Liver (tissue), 9 donors: ENCODE measurements around the gene EDN1. TPM values are rescaled to one million over a fixed set of nuclear protein-coding genes. Genes with fewer than 3 reads are reported as not detected.

Experiments
- DNase-seq: peaks from one replicate; pipeline ENCODE4 v3.0.0-alpha.2; 2017; ENCODE audit warnings: low spot score
- H3K27ac ChIP-seq, 2 donors: one replicate each; pipeline ENCODE4 v1.7.0; 2013; ENCODE audit warnings: inconsistent platforms in 2 of 2, low read length in 2 of 2, control low read depth in 1 of 2, low read depth in 1 of 2, mild to moderate bottlenecking in 1 of 2
- H3K27me3 ChIP-seq, 4 donors: one replicate each; pipeline versions ENCODE4 v1.6.1 to v1.7.0; 2013; ENCODE audit warnings: low read length in 3 of 4, inconsistent platforms in 1 of 4, mild to moderate bottlenecking in 1 of 4, moderate library complexity in 1 of 4; ENCODE audit not compliant: control insufficient read depth in 4 of 4, insufficient read depth in 4 of 4
- H3K36me3 ChIP-seq, 4 donors: one replicate each; pipeline versions ENCODE4 v1.6.1 to v1.7.0; 2013; ENCODE audit warnings: low read length in 3 of 4, mild to moderate bottlenecking in 3 of 4, low read depth in 1 of 4, moderate library complexity in 1 of 4; ENCODE audit not compliant: control insufficient read depth in 4 of 4, insufficient read depth in 3 of 4
- H3K4me1 ChIP-seq, 4 donors: one replicate each; pipeline versions ENCODE4 v1.6.1 to v1.7.0; 2013; ENCODE audit warnings: low read length in 3 of 4, mild to moderate bottlenecking in 3 of 4, moderate library complexity in 1 of 4; ENCODE audit not compliant: control insufficient read depth in 4 of 4, insufficient read depth in 4 of 4
- H3K4me3 ChIP-seq, 3 donors: one replicate each; pipeline versions ENCODE4 v1.6.1 to v1.7.0; 2013; ENCODE audit warnings: low read length in 3 of 3, control low read depth in 1 of 3, low read depth in 1 of 3, mild to moderate bottlenecking in 1 of 3
- H3K9ac ChIP-seq, 2 donors: one replicate each; pipeline ENCODE4 v1.7.0; 2013; ENCODE audit warnings: low read length in 2 of 2, mild to moderate bottlenecking in 2 of 2, moderate library complexity in 2 of 2, control low read depth in 1 of 2, low read depth in 1 of 2
- H3K9me3 ChIP-seq, 4 donors: one replicate each; pipeline versions ENCODE4 v1.6.1 to v1.7.0; 2013; ENCODE audit warnings: low read length in 3 of 4; ENCODE audit not compliant: control insufficient read depth in 4 of 4
- EGR1 ChIP-seq, 2 donors: IDR thresholded peaks; 2 replicates each; pipeline ENCODE4 v1.6.1; 2016 to 2018; ENCODE audit warnings: antibody characterized with exemption in 2 of 2, low read depth in 2 of 2
- FOXA1 ChIP-seq: IDR thresholded peaks from 2 replicates; pipeline ENCODE4 v1.6.1; 2016; ENCODE audit warnings: antibody characterized with exemption
- FOXA2 ChIP-seq: IDR thresholded peaks from 2 replicates; pipeline ENCODE4 v1.6.1; 2016; ENCODE audit warnings: antibody characterized with exemption
- GABPA ChIP-seq, 2 donors: IDR thresholded peaks in 1 of 2; conservative IDR thresholded peaks in 1 of 2; 2 replicates each; pipeline ENCODE4 v1.6.1; 2016; ENCODE audit warnings: antibody characterized with exemption in 2 of 2, mild to moderate bottlenecking in 1 of 2, moderate library complexity in 1 of 2
- HNF4A ChIP-seq, 2 donors: conservative IDR thresholded peaks; 2 replicates each; pipeline ENCODE4 v1.6.1; 2016; ENCODE audit warnings: antibody characterized with exemption in 2 of 2, mild to moderate bottlenecking in 2 of 2
- HNF4G ChIP-seq: IDR thresholded peaks from 2 replicates; pipeline ENCODE4 v1.6.1; 2016; ENCODE audit warnings: antibody characterized with exemption
- JUND ChIP-seq, 2 donors: IDR thresholded peaks; 2 replicates each; pipeline ENCODE4 v1.6.1; 2016; ENCODE audit warnings: antibody characterized with exemption in 2 of 2
- NR2F2 ChIP-seq: IDR thresholded peaks from 2 replicates; pipeline ENCODE4 v1.6.1; 2016; ENCODE audit warnings: antibody characterized with exemption
- RAD21 ChIP-seq, 2 donors: IDR thresholded peaks; 2 replicates each; pipeline ENCODE4 v1.6.1; 2016; ENCODE audit warnings: antibody characterized with exemption in 2 of 2, mild to moderate bottlenecking in 2 of 2
- SP1 ChIP-seq: IDR thresholded peaks from 2 replicates; pipeline ENCODE4 v1.6.1; 2018; ENCODE audit warnings: antibody characterized with exemption, mild to moderate bottlenecking
- YY1 ChIP-seq: IDR thresholded peaks from 2 replicates; pipeline ENCODE4 v1.6.1; 2016; ENCODE audit warnings: antibody characterized with exemption, mild to moderate bottlenecking
- WGBS: extraction: QIAGEN DNeasy Blood & Tissue Kit; methylation state at CpG from one replicate; pipeline ENCODE4 v1.1.7; 2013; 5-methylcytosine and 5-hydroxymethylcytosine counted together
- polyA plus RNA-seq, 2 donors: library from polyadenylated mRNA; stranded (reverse) in 1 of 2; unstranded in 1 of 2; fragments of 200-250 nt in 1 of 2; fragments of >200 nt in 1 of 2; fragmentation: Nextera tagmentation in 1 of 2; extraction: Ambion mirVana in 1 of 2; gene quantifications; one replicate each; pipeline versions ENCODE4 v1.2.1 to v1.2.3, GENCODE V29; 2013 to 2015
- total RNA-seq, 2 donors: library from RNA; depleted of rRNA; stranded (reverse); fragments of >200 nt; gene quantifications; one replicate each; pipeline ENCODE4 v1.2.3, GENCODE V29; 2014
- TF ChIP-seq, protein P1 (sequence below): IDR thresholded peaks from 2 replicates; pipeline ENCODE4 v1.6.1; 2016; ENCODE audit warnings: antibody characterized with exemption
- TF ChIP-seq, protein P2 (sequence below): fragments of 150-350 bp; IDR thresholded peaks from 2 replicates; pipeline ENCODE4 v1.5.1; 2017; ENCODE audit warnings: improper control_type of control experiment, low read depth, low read length; ENCODE audit not compliant: missing input control
- TF ChIP-seq, protein P3 (sequence below): IDR thresholded peaks from 2 replicates; pipeline ENCODE4 v1.6.1; 2016; ENCODE audit warnings: antibody characterized with exemption
- TF ChIP-seq, protein P4 (sequence below): IDR thresholded peaks from 2 replicates; pipeline ENCODE4 v1.6.1; 2016; ENCODE audit warnings: antibody characterized with exemption
- TF ChIP-seq, protein P5 (sequence below): IDR thresholded peaks from 2 replicates; pipeline ENCODE4 v1.6.1; 2016; ENCODE audit warnings: antibody characterized with exemption, mild to moderate bottlenecking
- donor health status: healthy.
- donor health status: healthy.
- donor health status: healthy.
- donor health status: healthy.
- donor health status: healthy.

The EDN1 gene
- total and polyA plus RNA-seq, 4 donors, result 0.70 to 1.2 (median 1.0) TPM

DNA sequence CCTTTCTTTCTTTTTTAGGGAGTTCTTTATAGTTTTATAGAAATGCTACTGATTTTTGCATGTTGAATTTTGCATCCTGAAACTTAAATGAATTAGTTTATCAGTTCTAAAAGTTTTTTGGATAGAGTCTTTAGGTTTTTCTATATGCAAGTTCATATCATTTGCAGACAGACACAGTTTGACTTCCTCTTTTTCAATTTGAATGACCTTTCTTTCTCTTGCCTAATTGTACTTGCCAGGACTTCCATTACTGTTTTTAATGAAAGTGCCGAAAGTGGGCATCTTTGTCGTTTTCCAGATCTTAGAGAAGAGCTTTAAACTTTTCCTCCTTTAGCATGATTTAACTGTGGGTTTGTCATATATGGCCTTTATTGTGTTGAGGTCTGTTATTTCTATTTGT lies 21.1 kb upstream of the EDN1 start:
- H3K9me3 ChIP-seq, result peaks cover 0 to 4% (median 0%) of the 10 kb centered on the region in 4 donors
- no peak for DNase-seq
- H3K4me3 ChIP-seq, result no peak overlapping the region
- H3K9ac ChIP-seq, result no peak overlapping the region
- H3K27ac ChIP-seq, result no peak overlapping the region
- no peaks in the 10 kb centered on the region for H3K4me1 ChIP-seq
- 74% methylated on average over 2 of the region's 2 CpGs for WGBS
- no peaks in the 10 kb centered on the region for H3K36me3 ChIP-seq
- H3K27me3 ChIP-seq, result no peaks in the 10 kb centered on the region
- no peak for TF ChIP-seq YY1
- no peak for TF ChIP-seq JUND (IDR thresholded peaks at IDR 0.05)
- TF ChIP-seq, protein P1, sequence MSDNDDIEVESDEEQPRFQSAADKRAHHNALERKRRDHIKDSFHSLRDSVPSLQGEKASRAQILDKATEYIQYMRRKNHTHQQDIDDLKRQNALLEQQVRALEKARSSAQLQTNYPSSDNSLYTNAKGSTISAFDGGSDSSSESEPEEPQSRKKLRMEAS, result no peak

DNA sequence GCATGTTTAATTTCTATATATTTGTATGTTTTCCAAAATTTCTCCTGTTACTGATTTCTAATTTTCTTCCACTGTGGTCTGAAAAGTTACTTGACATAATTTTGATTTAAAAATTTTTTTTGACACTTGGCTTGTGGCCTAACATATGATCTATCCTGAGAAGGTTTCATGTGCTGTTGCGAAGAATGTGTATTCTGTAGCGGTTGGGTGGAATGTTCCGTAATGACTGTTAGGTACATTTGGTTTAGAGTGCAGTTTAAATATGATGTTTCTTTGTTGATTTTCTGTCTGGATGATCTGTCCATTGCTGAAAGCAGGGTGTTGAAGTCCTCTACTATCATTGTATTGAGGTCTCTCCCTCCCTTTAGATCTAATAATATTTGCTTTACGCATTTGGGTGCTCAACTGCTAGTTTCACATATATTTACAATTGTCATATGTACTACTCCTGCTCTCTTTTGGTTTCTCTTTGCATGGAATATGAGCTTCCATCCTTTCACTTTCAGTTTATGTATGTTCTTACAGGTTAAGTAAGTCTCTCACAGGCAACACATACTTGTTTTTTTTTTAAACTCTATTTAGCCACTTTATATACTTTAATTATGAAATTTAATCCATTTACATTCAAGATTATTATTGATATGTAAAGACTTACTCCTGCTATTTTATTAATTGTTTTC lies 19.5 kb upstream of the EDN1 start:
- H3K27ac ChIP-seq, result no peak overlapping the region
- WGBS, result 79% methylated on average over 4 of the region's 4 CpGs
- TF ChIP-seq NR2F2 (no peak), JUND (IDR thresholded peaks at IDR 0.05) (no peak), RAD21 (IDR thresholded peaks at IDR 0.05) (no peak), SP1 (no peak), EGR1 (IDR thresholded peaks at IDR 0.05; ENCODE audit: low read depth in 2 of 2) (no peak), FOXA1 (no peak), GABPA (IDR thresholded peaks at IDR 0.05 in 1 of 2, conservative IDR thresholded peaks at IDR 0.05 in 1 of 2) (no peak), FOXA2 (no peak), HNF4A (conservative IDR thresholded peaks at IDR 0.05) (no peak), HNF4G (no peak), YY1 (no peak)
- TF ChIP-seq, protein P2, sequence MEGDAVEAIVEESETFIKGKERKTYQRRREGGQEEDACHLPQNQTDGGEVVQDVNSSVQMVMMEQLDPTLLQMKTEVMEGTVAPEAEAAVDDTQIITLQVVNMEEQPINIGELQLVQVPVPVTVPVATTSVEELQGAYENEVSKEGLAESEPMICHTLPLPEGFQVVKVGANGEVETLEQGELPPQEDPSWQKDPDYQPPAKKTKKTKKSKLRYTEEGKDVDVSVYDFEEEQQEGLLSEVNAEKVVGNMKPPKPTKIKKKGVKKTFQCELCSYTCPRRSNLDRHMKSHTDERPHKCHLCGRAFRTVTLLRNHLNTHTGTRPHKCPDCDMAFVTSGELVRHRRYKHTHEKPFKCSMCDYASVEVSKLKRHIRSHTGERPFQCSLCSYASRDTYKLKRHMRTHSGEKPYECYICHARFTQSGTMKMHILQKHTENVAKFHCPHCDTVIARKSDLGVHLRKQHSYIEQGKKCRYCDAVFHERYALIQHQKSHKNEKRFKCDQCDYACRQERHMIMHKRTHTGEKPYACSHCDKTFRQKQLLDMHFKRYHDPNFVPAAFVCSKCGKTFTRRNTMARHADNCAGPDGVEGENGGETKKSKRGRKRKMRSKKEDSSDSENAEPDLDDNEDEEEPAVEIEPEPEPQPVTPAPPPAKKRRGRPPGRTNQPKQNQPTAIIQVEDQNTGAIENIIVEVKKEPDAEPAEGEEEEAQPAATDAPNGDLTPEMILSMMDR, result no peak
- TF ChIP-seq, protein P3, sequence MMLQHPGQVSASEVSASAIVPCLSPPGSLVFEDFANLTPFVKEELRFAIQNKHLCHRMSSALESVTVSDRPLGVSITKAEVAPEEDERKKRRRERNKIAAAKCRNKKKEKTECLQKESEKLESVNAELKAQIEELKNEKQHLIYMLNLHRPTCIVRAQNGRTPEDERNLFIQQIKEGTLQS, result no peak
- TF ChIP-seq, protein P1, result no peak
- TF ChIP-seq, protein P4, sequence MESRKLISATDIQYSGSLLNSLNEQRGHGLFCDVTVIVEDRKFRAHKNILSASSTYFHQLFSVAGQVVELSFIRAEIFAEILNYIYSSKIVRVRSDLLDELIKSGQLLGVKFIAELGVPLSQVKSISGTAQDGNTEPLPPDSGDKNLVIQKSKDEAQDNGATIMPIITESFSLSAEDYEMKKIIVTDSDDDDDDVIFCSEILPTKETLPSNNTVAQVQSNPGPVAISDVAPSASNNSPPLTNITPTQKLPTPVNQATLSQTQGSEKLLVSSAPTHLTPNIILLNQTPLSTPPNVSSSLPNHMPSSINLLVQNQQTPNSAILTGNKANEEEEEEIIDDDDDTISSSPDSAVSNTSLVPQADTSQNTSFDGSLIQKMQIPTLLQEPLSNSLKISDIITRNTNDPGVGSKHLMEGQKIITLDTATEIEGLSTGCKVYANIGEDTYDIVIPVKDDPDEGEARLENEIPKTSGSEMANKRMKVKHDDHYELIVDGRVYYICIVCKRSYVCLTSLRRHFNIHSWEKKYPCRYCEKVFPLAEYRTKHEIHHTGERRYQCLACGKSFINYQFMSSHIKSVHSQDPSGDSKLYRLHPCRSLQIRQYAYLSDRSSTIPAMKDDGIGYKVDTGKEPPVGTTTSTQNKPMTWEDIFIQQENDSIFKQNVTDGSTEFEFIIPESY, result no peak
- TF ChIP-seq, protein P5, sequence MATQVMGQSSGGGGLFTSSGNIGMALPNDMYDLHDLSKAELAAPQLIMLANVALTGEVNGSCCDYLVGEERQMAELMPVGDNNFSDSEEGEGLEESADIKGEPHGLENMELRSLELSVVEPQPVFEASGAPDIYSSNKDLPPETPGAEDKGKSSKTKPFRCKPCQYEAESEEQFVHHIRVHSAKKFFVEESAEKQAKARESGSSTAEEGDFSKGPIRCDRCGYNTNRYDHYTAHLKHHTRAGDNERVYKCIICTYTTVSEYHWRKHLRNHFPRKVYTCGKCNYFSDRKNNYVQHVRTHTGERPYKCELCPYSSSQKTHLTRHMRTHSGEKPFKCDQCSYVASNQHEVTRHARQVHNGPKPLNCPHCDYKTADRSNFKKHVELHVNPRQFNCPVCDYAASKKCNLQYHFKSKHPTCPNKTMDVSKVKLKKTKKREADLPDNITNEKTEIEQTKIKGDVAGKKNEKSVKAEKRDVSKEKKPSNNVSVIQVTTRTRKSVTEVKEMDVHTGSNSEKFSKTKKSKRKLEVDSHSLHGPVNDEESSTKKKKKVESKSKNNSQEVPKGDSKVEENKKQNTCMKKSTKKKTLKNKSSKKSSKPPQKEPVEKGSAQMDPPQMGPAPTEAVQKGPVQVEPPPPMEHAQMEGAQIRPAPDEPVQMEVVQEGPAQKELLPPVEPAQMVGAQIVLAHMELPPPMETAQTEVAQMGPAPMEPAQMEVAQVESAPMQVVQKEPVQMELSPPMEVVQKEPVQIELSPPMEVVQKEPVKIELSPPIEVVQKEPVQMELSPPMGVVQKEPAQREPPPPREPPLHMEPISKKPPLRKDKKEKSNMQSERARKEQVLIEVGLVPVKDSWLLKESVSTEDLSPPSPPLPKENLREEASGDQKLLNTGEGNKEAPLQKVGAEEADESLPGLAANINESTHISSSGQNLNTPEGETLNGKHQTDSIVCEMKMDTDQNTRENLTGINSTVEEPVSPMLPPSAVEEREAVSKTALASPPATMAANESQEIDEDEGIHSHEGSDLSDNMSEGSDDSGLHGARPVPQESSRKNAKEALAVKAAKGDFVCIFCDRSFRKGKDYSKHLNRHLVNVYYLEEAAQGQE, result no peak

More for the DNA sequence above, 19.5 kb upstream of the EDN1 start:
- no peak for DNase-seq
- peaks cover 0 to 4% (median 0%) of the 10 kb centered on the region in 4 donors for H3K9me3 ChIP-seq
- H3K36me3 ChIP-seq, result no peaks in the 10 kb centered on the region
- no peaks in the 10 kb centered on the region for H3K27me3 ChIP-seq
- H3K9ac ChIP-seq, result no peak overlapping the region
- peak overlapping the region in 1 of 3 donors; percentile 9 for H3K4me3 ChIP-seq
- H3K4me1 ChIP-seq, result no peaks in the 10 kb centered on the region
